Urothelium cell line (cell line): ENCODE results near the gene PID1.
A peak's percentile ranks its signal among the peaks of the same experiment; 100 is the strongest.
"Not testable (repeated sequence)": the region's sequence is repeated elsewhere in the genome, so short reads cannot be mapped to it uniquely, and the experiment has no call there.

Experiments
- DNase-seq: peaks from one replicate; pipeline ENCODE4 v3.0.0; 2011; ENCODE audit warnings: low spot score, mixed read lengths
- FAIRE-seq: peaks from 2 replicates; lab custom pipeline; 2011; peaks lifted over from hg19 to GRCh38; lab: Jason Lieb, UNC

Gene PID1

GRCh38 chr2:229220254-229220653 lies 50.8 kb downstream of the PID1 start:
- DNase-seq: no peak
- FAIRE-seq: no peak

GRCh38 chr2:229218329-229218921 lies 52.7 kb downstream of the PID1 start:
- FAIRE-seq (no peak), DNase-seq (no peak)

GRCh38 chr2:229212241-229212640 lies 58.8 kb downstream of the PID1 start:
- DNase-seq (no peak), FAIRE-seq (no peak)

- FAIRE-seq (no peak), DNase-seq (no peak)
These were observed 60.4 kb downstream of the PID1 start for GRCh38 chr2:229210641-229211040.

- DNase-seq: no peak
- FAIRE-seq: no peak
These were observed 64.5 kb downstream of the PID1 start for GRCh38 chr2:229206548-229206947.

GRCh38 chr2:229205704-229206103 lies 65.4 kb downstream of the PID1 start:
- FAIRE-seq (no peak), DNase-seq (no peak)

DNA sequence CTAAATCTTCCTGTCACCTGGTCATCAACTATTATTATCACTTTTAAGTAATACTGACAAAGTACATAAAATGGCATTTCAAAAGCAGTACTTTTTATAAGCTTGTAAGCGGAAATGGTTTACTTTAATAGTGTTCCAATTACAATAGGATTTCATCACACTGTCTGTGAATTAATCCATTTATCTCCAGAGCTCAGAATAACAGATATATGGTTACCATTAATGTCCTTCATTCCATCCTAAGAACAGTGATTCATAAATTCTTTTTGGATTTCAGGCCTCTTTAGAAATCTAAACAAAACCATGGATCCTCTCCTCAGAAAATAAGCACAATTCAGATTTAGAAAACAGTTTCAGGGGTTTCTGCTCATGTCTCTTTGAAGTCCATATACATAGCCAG lies 68.4 kb downstream of the PID1 start:
- DNase-seq (no peak), FAIRE-seq (no peak)

- no peak for FAIRE-seq
- DNase-seq: no peak
These were observed 69.6 kb downstream of the PID1 start for GRCh38 chr2:229201521-229201920.

DNA sequence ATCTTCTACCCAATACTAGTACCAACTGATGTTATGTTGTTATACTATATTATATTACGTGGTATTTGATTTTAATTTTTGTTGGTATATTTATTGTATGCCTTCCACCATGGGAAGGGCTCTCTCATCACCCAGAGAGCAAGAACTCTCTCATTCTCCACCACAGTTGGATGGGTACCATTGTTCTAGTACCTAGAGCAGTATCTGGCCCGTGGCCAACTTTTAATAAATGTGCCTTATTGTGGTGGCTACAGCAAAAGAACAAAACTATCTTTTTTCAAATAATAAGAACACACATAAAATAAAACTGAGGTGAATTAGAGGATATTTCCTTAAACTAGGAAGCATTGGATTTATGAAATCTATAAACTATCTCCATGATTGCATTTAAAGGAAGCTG lies 71.8 kb downstream of the PID1 start:
- FAIRE-seq: no peak
- DNase-seq: no peak

DNA sequence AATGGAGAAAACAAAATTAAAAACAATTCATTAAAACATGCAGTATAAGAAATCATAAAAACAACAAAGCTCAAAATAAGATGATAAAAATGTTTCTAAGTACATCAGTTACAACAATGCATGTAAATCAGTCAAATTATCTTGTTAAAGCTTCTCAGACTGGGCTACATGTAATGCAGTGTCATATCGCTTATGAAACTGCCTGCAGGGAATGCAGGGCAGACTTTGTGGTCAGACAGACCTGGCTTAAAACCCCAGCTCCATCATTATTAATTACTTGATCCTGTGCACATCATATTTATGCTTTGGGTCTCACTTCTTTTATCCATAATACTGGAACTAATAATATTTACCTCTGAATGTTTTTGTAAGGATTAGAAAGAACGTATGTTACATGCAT lies 74.6 kb downstream of the PID1 start:
- no peak for FAIRE-seq
- DNase-seq: no peak

GRCh38 chr2:229195346-229195947 lies 75.6 kb downstream of the PID1 start:
- FAIRE-seq: no peak
- DNase-seq: no peak

- DNase-seq (no peak), FAIRE-seq (no peak)
These were observed 77.8 kb downstream of the PID1 start for GRCh38 chr2:229193281-229193680.

DNA sequence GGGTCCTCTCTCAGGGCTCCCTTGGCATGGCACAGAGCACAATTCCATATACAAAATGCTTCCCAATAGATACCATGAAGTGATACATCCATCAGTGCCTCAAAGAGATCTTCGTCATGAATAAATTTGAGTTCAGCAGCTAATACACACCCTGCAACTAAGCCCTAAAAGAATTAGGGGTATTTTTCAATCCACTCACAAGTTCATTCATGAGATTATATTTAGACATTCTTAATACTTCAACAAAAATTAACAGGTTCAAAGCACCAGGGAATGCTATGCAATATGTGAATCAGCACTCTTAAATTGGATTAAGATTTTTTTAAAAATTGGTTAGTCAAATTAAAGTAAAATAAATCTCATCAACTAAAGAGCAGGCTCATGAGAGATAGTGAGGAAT lies 79.7 kb downstream of the PID1 start:
- FAIRE-seq (no peak), DNase-seq (no peak)

- FAIRE-seq, DNase-seq: not testable (repeated sequence)
These were observed 84.0 kb downstream of the PID1 start for GRCh38 chr2:229187123-229187522.

DNA sequence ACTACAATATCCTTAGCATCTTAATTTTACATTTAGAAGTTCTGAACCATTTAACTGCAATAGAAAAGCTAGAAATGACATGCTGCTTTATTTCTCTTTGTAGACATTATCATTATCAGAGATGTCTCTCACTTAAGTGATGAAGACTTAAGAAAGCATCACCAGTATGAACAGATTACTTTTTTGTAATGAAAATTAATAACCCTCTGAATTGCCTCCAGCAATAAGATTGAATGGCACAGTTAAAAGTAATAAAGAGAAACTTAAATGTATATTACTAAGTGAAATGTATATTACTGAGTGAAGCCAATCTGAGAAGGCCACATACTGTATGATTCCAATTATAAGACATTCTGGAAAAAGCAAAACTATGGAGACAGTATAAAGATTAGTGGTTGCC lies 89.4 kb downstream of the PID1 start:
- no peak for FAIRE-seq
- no peak for DNase-seq

DNA sequence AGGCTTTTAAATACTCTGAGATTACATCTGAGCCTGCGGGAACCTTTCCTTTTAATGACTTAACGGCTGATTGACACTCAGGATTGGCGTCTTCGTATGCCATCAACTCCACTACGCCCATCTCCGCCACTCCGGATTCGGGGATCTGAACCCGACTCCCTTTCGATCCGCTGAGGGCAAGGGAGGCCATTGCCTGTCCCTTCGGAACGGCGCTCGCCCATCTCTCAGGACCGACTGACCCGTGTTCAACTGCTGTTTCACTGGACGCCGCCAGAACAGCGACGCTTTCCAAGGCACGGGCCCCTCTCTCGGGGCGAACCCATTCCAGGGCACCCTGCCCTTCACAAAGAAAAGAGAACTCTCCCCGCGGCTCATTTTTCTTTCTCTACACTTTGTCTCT lies 90.4 kb downstream of the PID1 start:
- no peak for DNase-seq
- FAIRE-seq: no peak

DNA sequence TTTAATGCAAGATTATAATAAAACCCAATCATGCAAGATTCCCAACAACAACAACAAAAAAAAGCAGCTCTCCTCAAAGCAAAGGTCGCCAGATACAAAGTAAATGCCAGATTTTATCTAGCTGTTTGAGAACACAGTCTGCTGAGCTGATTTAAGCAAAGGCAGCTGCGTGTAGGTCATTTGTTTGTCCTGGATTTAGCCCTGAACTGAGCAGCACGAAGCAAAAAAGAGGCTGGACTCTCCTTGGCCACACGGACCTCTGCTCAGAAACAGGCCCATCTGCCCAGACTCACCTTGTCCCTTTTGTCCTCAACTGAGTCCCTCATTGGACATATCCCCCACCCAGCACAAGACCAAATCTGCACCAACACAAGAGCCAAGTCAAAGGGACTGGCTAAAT lies 91.5 kb downstream of the PID1 start:
- no peak for DNase-seq
- no peak for FAIRE-seq

- DNase-seq (no peak), FAIRE-seq (no peak)
These were observed 92.4 kb downstream of the PID1 start for GRCh38 chr2:229178706-229179105.

GRCh38 chr2:229178117-229178516 lies 93.0 kb downstream of the PID1 start:
- no peak for FAIRE-seq

DNA sequence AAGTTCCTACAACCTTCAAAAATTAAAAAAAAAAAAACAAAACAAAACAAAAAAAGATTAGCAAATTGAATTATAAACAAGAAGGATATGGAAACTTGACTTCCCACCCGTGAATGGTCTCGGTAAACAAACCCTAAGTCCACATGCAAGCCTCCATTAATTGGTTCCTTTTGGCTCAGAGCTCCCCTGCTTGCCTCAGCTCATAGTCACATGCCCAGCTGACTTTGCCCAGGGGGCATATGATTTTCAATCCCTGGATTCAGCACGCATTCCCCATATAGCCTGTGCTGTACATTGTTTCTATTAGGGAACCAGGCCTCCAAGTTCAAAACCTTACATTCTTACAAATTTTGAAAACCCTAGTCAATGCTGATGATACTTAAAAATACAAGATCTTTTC lies 95.0 kb downstream of the PID1 start:
- FAIRE-seq (no peak), DNase-seq (no peak)

More at GRCh38 chr2:229178117-229178516, 93.0 kb downstream of the PID1 start:
- DNase-seq: no peak

DNA sequence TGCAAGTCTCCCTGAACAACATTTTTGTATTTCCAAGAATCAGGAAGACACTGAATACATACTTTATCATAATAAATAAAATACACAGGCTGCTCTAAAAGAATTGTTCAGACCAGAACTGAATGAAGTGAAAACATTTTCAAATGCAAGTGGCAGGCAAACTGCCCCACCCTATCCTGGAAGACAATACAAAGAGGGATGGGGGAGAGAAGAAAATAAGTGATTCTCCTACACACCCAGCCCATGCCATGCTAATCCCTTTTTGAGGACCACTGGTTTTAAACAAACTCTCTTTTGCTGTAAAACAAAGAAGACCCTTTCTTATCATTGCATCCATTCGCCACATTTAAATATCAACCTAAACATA lies 95.6 kb downstream of the PID1 start:
- no peak for FAIRE-seq
- no peak for DNase-seq

GRCh38 chr2:229174794-229175496 lies 96.1 kb downstream of the PID1 start:
- DNase-seq: peak; percentile 11
- FAIRE-seq: no peak
